GM18517 (cell line): ENCODE data around the gene DCP1A.
"Not testable (repeated sequence)": the region's sequence is repeated elsewhere in the genome, so short reads cannot be mapped to it uniquely, and the experiment has no call there.

Source experiments
- ATAC-seq: cut with Tn5 transposase; IDR thresholded peaks from one replicate; pipeline ENCODE4 v1.9.1; 2021; ENCODE audit warnings: mild to moderate bottlenecking, moderate library complexity; ENCODE audit not compliant: unreplicated experiment

Gene DCP1A

DNA sequence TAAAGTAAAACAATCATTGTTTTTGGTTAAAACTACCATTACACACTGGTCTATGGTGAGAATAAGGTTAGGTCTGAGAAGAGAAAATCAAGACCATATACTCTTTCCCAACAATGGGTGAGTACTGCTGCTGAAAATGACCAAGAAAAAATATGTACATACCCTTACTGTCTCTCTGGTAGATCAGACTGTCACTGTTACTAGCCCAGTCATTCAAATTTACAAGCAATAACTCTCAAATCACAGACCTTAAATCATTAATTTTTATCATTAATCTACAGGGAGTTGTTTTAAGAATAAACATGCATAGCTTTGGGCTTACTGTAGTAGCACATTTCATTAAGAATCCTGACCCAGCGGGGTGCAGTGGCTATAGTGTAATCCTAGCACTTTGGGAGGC lies 17.4 kb downstream of the DCP1A start:
- ATAC-seq = no peak

DNA sequence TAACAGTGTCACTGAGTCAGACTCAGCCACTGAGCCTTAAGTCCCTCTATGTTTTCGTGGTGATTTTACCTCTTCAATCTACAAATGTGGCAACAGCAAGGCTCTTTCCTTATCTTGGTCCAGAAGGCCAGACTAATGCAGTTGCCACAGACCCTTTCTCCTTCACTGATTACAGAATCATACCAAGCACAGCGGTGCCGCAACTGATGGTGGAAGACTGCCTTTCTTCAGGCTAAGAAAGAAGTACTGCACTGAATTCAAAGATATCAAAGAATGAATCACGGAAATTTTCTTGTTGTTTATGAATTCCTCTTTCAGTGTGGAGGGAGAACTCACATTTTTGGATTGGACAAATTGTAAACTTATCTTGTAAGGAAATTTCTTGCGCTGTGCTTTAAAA lies 18.6 kb downstream of the DCP1A start:
- ATAC-seq = no peak

DNA sequence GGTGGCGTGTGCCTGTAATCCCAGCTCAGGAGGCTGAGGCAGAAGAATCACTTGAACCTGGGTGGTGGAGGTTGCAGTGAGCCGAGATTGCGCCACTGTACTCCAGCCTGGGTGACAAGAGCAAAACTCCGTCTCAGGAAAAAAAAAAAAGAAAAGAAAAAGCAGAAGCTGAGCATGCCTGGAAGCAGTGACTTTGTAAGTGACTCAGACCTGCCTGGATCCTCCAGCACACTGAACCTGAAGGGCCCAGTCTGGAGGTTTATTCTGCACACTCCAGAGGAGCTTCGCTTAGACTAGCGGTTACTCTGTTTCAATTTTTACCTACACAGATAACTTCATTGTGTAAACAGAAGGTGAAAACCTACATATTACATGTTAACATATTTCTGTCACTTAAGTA lies 19.4 kb downstream of the DCP1A start:
- not testable (repeated sequence) for ATAC-seq

DNA sequence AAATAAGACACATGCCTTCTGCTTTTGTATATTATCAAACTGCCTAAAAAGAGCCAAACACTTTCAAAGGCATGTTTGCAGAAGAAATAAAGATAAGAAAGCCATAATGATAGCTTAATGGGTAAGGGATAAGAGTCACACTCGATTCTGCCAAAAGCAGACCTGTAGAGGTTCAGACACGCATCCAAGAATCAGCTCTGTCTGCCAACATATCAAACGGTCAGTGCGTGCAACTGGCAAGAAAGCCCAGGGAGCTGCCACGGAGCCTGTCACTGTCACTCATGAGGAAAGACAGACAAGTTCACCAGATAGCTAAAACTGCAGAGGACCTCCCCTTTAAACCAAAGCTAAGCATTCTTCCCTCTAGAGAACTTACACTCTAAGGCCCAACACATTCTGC lies 23.2 kb downstream of the DCP1A start:
- ATAC-seq = no peak

DNA sequence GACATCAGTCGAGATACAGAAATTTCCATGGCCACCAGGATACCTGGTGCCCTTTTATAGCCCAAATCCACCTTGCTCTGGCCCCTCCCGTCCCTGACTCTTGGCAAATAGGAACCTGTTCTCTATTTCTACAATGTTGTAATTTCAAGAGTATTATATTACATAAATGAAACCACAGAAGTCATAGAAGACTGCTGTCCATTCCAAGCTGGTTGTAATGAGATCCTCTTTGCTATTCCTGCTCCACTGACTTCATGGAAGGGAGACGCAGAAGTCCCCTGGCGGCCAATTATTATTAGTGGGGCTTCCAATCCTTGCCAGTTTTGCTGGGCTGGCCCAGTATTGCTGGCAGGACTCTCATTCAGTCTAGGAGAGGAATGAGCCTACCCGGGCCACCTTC lies 26.6 kb downstream of the DCP1A start:
- ATAC-seq = no peak

DNA sequence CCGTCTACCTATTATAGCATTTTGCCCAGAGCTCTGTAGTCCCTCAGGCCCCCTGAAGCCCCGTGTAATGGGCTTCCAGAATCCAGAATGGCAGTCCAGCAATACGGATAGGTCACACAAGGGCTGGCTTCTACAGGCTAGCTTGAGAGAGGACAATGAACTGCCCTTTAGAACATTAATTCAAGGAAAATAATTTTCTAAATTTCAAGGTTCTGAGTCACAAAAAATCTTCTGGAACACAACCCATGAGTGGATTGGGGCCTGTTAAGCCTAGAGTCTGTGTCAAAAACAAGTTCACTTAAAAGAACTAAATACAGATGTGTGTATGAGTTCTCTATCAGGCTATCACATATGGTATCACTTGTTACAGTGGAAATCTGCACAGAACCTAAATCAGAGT lies 28.8 kb downstream of the DCP1A start:
- ATAC-seq = no peak

DNA sequence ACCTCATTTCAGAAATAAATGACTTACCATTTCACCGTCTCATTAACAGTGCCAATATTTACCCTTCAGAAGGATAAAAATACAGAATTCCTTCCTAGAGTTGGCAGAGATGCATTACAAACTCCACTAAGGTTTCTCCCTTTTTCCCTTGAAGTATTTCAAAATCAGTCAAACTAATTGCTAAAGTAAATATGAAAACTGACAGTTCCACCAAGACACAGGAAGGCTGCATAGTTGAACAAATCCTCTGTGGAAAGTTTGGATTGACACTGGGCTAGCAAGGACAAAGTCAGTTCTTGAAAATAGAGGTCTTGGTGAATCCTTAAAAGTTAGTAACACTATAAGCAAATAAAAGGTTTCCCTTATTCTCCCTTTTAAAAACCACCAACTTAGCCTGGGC lies 34.5 kb downstream of the DCP1A start:
- no peak for ATAC-seq

DNA sequence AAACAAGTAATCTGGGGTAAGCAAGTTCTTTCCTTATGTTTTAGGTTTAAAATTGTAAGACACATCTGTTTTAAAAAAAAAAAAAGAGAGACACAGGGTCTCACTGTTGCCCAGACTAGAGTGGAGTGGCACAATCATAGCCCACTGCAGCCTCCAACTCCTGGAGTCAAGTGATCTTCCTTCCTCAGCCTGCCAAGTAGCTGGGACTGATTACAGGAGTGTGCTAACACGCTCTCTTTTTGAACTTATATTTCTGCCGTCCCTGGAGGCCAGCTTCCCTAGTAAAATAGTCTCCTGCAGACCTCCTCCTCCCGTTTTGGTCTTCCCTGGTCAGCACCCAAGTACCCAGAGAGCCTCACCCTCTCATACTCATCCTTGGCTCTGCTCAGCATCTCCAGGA lies 35.5 kb downstream of the DCP1A start:
- ATAC-seq = no peak

DNA sequence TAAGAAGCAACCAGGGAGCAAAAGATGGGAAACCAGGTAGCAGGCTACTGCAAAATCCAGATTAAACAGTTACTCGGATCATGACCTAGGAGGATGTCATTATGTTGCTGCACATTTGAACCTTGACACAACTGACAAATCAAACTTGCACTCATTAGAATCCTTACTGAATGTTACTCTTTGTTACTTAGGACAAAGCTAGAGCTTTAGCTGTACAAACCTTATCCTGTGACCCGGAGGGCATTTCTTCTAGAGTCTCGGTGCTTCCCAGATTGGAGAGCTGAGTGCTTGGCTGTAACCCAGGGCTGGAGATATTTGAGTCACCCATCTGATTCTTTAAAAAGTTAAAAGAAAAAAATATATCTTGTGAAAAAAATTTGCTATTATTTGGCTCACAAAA lies 43.4 kb downstream of the DCP1A start:
- ATAC-seq = no peak

DNA sequence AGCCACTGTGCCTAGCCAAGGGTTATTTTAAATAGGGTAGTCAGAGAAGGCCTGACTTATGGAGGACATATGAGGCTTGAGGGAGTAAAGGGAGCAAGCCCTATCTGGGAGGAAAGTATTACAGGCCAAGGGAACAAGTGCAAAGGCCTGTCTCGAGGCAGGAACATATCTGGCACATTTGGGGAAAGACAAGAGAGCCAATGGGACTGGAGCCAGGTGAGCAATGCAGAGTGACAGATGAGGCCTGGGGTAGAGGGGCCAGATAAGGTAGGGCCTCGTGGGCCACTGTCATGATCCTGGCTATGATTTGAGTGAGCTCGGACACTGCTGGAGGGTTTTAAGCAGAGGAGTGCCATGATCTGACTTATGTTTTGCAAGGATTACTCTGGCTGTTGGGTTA lies 43.8 kb downstream of the DCP1A start:
- ATAC-seq = no peak

DNA sequence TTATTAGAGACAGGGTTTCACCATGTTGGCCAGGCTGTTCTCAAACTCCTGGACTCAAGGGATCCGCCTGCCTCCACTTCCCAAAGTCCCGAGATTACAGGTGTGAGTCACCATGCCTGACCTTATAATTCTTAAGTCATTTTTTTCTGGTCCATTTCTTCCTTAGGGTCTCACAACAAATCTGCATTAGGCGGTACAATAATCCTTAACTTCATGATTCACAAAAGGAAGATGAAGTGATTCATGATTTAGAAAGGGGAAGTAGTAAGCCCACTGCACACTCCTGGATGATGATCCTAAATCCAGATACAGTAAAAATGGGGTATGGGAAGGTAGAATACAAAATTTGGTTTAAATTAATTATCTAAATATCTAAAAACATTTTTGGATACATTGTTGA lies 46.5 kb downstream of the DCP1A start:
- ATAC-seq = no peak

DNA sequence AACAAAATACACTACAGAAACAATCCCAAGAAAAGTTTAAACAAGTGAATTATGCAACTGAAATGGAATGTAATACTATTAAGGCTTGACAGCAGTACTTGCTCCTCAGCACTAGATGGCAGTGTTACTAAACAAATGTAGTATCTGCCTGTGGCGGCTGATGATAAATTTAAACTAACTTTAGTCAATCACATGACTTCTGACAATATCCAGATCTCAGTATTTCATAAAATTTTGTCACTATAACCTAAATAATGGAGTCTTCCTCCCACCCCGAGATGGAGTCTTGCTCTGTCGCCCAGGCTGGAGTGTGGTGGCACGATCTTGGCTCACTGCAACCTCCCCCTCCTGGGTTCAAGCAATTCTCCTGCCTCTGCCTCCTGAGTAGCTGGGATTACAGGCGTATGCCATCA lies 47.7 kb downstream of the DCP1A start:
- not testable (repeated sequence) for ATAC-seq

DNA sequence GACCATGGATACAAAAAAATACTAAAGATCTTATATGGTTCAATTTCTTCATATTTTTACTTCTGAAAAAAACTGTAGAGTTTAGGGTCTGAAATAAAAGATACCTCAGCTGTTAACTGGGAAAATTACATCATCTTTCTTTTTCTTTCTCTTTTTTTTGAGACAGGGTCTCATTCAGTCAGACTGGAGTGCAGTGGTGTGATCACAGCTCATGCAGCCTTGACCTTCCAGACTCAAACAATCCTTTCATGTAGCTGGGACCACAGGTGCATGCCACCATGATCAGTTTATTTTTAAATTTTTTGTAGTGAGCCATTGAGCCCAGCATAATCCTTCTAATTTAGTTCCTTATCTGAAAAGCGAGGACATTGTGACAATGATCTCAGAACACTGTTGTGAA lies 51.9 kb downstream of the DCP1A start:
- no peak for ATAC-seq

DNA sequence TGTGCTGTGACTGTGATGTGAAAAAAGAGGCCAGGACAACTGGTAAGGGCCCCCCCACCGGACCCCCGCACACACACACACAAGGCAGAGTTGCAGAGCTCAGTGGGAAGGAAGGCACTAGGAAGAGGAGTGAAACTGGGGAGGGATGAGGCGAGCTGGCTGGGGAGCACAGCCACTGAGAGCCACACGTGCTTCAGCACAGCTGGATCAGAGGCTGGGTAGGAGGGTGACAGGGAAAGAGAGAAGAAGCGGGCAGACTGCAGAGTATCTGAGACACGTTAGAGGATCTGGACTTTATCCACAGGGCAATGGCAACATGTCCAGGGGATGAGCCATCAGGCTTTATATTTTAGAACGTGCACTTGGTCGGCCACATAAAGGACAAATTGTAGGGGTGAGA lies 53.5 kb downstream of the DCP1A start:
- ATAC-seq = no peak

DNA sequence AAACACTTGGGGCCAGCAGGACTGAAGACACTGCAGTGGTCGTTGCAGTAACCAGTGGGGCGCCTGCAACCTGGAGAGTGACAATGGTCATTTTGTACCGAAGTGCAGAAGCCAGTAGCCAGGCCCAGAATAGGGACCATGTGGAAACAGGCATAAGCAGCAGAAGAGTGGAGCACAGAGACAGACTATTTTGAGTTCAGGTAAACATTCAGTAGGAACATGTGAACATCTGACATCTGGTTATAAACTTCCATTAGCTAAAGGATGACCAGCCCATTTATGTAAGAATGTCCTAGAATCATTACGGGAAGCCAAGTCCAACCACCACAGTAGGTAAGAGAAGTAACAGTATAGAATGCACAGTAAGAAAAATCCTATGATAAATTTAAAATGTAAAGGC lies 59.1 kb downstream of the DCP1A start:
- no peak for ATAC-seq

DNA sequence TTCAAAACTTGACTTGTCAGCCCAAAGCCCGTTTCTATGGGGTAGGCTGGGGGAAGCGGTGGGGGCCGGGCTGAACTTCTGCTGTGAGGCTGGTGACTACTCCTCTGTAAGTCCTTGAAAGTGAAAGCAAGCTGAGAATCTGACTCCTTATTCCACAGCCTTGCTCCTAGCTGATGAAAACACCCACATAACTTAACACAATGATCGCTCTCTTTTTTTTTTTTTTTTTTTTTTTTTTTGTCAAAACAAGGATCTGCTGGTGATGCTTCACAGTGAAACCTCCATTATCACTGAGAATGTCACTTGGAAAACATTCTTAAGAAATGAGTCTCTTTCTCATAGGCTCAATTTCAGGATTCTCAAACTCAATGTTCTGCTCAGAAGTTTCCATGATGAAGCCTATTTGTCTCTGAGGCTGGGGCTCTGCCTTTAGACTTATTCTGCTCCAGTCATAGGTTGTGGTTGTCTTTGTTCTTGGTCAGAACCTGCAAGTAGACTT lies 60.2 kb downstream of the DCP1A start:
- no peak for ATAC-seq

DNA sequence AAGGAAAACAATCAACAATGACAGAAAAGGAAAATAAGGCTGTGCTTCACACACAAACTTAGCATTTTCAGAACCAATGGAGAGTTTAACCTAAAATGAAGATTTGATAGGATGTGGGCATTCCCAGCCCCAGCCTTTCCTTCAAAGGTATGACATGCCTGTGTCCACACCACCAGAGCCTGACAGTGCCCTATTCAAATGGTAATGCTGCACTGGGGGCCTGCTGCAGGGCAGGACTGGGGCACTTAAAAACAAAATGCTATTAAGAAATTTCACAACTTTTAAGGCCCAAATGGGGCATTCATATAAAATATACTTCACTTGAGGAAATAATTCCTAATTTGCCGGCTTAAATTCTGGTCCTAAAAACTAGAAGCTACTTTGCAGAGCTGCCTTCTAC lies 60.6 kb downstream of the DCP1A start:
- no peak for ATAC-seq

DNA sequence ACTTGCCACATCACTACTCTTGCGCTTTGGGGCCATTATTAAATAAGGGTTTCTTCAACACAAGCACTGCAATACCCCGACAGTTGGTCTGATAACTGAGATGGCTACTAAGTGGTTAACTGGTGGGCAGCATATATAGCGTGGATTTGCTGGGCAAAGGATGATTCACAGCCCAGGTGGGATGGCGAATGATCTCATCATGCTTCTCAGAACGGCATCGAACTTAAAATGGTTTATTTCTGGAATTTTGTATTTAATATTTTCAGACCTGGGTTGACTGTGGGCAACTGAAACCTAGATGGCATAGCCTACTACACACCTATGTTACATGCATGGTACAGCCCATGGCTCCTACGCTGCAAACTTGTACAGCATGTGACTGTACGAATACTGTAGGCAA lies 64.8 kb downstream of the DCP1A start:
- no peak for ATAC-seq

DNA sequence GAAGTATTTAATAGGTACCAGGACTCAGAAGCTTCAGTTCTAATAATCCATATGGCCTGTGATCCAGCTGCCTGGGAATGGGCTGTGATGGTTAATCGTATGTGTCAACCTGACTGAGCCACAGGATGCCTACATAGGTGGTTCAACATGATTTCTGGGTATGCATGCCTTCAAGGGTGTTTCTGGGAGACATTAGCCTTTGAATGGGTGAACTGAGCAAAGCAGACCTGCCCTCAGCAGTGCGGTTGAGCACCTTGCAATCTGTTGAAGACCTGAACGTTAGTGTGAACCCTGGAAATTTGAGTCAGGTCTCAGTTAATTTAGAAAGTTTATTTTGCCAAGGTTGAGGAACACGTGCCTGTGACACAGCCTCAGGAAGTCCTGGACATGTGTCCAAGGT lies 68.7 kb downstream of the DCP1A start:
- ATAC-seq = no peak

DNA sequence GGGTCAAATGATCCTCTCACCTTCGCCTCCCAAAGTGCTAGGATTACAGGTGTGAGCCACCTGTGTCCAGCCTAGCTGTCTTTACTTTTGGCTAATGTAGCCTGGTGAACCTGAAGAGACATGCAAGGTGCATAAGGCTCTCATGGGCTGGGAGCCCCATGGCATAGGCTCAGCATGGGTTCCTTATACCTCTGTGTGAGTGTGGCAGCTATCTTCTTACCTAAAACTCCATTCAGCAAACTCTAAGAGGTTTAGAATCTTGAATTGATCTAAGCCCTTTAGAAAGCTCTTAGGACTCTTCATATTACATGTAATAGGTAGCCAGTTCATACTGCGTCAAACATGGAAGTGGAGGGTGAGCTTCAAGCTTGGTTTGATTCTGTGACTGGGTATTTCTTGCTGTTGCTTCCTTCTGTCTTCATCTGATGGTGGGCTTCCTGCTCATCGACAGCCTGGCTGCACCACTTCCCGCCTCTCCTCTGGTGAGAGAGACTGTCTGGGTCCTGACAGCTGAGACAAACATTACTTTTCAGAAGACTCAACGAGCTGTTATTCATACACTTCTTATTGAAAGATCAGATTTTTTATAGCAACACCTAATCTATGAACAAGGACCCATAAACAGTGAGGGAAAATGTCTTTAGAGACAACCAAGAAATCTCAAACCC lies 72.3 kb downstream of the DCP1A start:
- no peak for ATAC-seq

DNA sequence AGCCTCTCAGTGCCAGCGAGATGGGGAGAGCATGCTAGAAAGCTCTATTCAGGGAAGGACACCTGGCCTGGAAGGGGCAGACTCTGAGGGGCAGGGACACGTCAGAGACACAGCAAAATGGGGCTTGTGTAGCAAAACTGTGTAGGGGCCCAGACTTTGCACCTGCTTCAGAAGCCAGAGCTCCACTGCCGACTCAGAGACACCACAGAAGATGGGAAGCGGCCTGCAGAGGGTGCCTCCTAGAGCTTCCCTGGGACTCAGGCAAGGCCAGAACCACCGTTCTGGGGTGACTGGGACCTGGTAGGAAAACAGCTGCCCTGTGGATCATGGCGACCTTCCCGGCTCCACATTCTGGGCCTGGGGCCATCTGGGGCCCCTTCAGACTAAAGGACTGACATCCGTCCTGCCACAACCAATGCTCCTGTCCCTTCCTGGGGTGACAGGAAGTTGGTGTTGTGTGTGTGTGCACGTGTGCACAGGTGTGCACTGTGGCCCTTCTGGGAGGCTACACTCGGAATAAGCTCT lies 74.1 kb downstream of the DCP1A start:
- ATAC-seq = no peak

DNA sequence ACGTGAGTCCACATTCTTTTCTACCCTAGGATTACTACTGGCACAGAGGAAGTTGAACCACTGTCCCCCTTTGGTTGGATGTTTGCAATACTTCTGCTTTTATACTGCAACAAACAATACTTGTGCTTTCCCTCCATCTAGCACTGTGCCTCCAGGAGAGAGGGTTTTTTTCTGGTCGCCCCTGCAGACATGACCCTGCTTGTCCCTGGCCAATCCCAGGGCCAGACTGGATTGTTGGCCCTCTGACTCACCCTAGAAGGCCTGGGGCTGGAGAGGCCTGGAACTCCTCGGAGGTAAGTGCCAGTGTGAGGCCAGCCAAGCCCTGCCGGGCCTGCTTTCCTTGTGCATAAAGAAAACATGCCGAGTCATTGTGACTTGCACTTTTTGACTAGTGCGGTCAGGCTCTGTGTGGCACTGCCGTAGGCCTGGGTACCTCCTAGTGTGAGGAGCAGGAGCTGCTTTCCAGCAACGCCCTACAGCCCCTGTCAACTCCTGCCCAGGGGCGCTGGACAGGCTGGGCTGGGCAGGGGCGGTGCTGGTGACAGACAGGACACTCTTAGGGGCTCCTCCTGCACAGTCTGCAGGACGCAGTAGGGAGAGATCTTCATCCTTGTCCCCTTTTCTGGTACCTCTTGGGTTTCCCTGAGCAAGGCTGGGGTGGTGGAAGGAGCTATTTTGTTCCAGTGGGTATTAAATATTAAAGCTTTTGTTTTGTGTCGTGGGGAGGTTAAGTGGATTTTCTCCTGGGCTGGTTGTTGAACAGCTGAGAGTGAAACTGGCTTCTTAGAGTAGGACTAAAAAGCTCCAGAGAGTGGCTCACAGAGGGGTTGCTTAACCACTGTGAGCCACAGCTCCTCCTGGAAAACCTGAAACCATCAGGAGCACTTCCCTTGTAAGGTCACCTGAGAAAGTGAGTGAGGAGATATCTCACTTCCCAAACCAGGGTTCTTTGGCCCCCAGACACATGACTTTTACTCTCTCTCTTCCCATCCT lies 77.2 kb downstream of the DCP1A start:
- no peak for ATAC-seq
